IMR-90 (cell line): ENCODE data around the gene PCDHGA7. TPM values are rescaled to one million over a fixed set of nuclear protein-coding genes. Genes with fewer than 3 reads are reported as not detected.

Experiments
- ATAC-seq: fragments of 200-7000 bp; cut with Tn5 transposase; 2 replicates; pipeline ENCODE4 v1.9.1; 2020; ENCODE audit warnings: low read depth, mild to moderate bottlenecking, moderate library complexity
- BruUV-seq: library from RNA; stranded (reverse); fragments of 400-500 nt; replicated peaks from 2 replicates; lab custom pipeline; 2021; lab: Mats Ljungman, UMichigan
- CTCF ChIA-PET: fragments of 300-600 bp; formaldehyde crosslinking; extraction: SDS; loops from one replicate; lab custom pipeline; 2021; ENCODE audit warnings: antibody characterized with exemption; lab: Yijun Ruan, JAX
- POLR2A ChIA-PET: fragments of 300-600 bp; sonication (Branson Sonifier 250); formaldehyde crosslinking; loops from one replicate; lab custom pipeline; 2022; ENCODE audit warnings: antibody characterized with exemption; ENCODE audit not compliant: unreplicated experiment; lab: Charles Lee
- DNase-seq: peaks from one replicate; pipeline ENCODE4 v3.0.0; 2013
- H2AFZ ChIP-seq: replicated peaks from 2 replicates; pipeline ENCODE3; 2013; ENCODE audit warnings: low read length, mild to moderate bottlenecking; ENCODE audit not compliant: poor library complexity
- H2AK5ac ChIP-seq: 2 replicates; pipeline ENCODE4 v1.6.1; 2013; ENCODE audit warnings: low read depth, low read length, inconsistent platforms
- H2AK9ac ChIP-seq: replicated peaks from 2 replicates; pipeline ENCODE3; 2013; ENCODE audit warnings: mild to moderate bottlenecking, low read depth, low read length, moderate library complexity; ENCODE audit not compliant: poor library complexity
- H2BK120ac ChIP-seq: 2 replicates; pipeline ENCODE4 v1.6.1; 2013; ENCODE audit warnings: low read depth, low read length, inconsistent platforms
- H2BK15ac ChIP-seq: 3 replicates; pipeline ENCODE4 v1.6.1; 2013; ENCODE audit warnings: low read depth, low read length, inconsistent platforms
- H2BK20ac ChIP-seq: 2 replicates; pipeline ENCODE4 v1.6.1; 2013; ENCODE audit warnings: low read depth, mild to moderate bottlenecking, inconsistent platforms, low read length, moderate library complexity
- H2BK5ac ChIP-seq: 2 replicates; pipeline ENCODE4 v1.6.1; 2013; ENCODE audit warnings: mild to moderate bottlenecking, low read depth, low read length, inconsistent platforms; ENCODE audit not compliant: poor library complexity, severe bottlenecking
- H3K14ac ChIP-seq: replicated peaks from 2 replicates; pipeline ENCODE4 v1.6.1; 2013; ENCODE audit warnings: low read depth, low read length, inconsistent platforms
- H3K18ac ChIP-seq: 2 replicates; pipeline ENCODE4 v1.6.1; 2013; ENCODE audit warnings: low read depth, low read length, control low read depth
- H3K23ac ChIP-seq: 2 replicates; pipeline ENCODE4 v1.6.1; 2013; ENCODE audit warnings: low read depth, low read length, inconsistent platforms
- H3K27ac ChIP-seq: 2 replicates; pipeline ENCODE4 v1.5.1; 2013; ENCODE audit warnings: mild to moderate bottlenecking, control low read depth, low read length; ENCODE audit not compliant: insufficient read depth
- H3K27me3 ChIP-seq: 2 replicates; pipeline ENCODE4 v1.6.1; 2013; ENCODE audit warnings: low read length; ENCODE audit not compliant: control insufficient read depth, insufficient read depth
- H3K36me3 ChIP-seq: 2 replicates; pipeline ENCODE4 v1.6.1; 2013; ENCODE audit warnings: low read length, mixed read lengths; ENCODE audit not compliant: control insufficient read depth, insufficient read depth
- H3K4ac ChIP-seq: 2 replicates; pipeline ENCODE4 v1.6.1; 2013; ENCODE audit warnings: low read depth, low read length, inconsistent platforms
- H3K4me1 ChIP-seq: 2 replicates; pipeline ENCODE4 v1.6.1; 2013; ENCODE audit warnings: low read length, mixed read lengths; ENCODE audit not compliant: control insufficient read depth, insufficient read depth
- H3K4me2 ChIP-seq: 2 replicates; pipeline ENCODE4 v1.6.1; 2013; ENCODE audit warnings: low read depth, mild to moderate bottlenecking, control low read depth, low read length, moderate library complexity
- H3K4me3 ChIP-seq: 2 replicates; pipeline ENCODE4 v1.5.1; 2013; ENCODE audit warnings: low read depth, mild to moderate bottlenecking, control low read depth, low read length, moderate library complexity; ENCODE audit not compliant: insufficient read depth
- H3K56ac ChIP-seq: 2 replicates; pipeline ENCODE4 v1.6.1; 2013; ENCODE audit warnings: low read length, inconsistent platforms; ENCODE audit not compliant: insufficient read depth; ENCODE audit errors: extremely low read depth
- H3K79me1 ChIP-seq, 2 experiments: 2 replicates each; pipeline ENCODE4 v1.6.1; 2013; ENCODE audit warnings: low read length in 2 of 2, inconsistent platforms in 1 of 2, low read depth in 1 of 2
- H3K9ac ChIP-seq: 2 replicates; pipeline ENCODE4 v1.6.1; 2013; ENCODE audit warnings: low read depth, low read length, control low read depth
- H3K9me1 ChIP-seq: 2 replicates; pipeline ENCODE4 v1.6.1; 2013; ENCODE audit warnings: low read length, inconsistent platforms; ENCODE audit not compliant: insufficient read depth
- H3K9me3 ChIP-seq: 2 replicates; pipeline ENCODE4 v1.6.1; 2013; ENCODE audit warnings: low read length; ENCODE audit not compliant: control insufficient read depth, insufficient read depth
- H4K20me1 ChIP-seq: 2 replicates; pipeline ENCODE4 v1.6.1; 2013; ENCODE audit warnings: low read length, inconsistent platforms; ENCODE audit not compliant: insufficient read depth
- H4K5ac ChIP-seq: 2 replicates; pipeline ENCODE4 v1.6.1; 2013; ENCODE audit warnings: mild to moderate bottlenecking, low read depth, low read length, control low read depth
- H4K8ac ChIP-seq, 2 experiments: 2 replicates each; pipeline ENCODE4 v1.6.1; 2013; ENCODE audit warnings: low read depth in 2 of 2, low read length in 2 of 2, control low read depth in 1 of 2, inconsistent platforms in 1 of 2
- H4K91ac ChIP-seq: 2 replicates; pipeline ENCODE4 v1.6.1; 2013; ENCODE audit warnings: low read depth, low read length, inconsistent platforms; ENCODE audit not compliant: insufficient read depth
- CHD1 ChIP-seq: IDR thresholded peaks from 2 replicates; pipeline ENCODE4 v1.6.1; 2012; ENCODE audit warnings: low read depth, low read length, improper control_type of control experiment
- CTCF ChIP-seq: conservative IDR thresholded peaks from 2 replicates; pipeline ENCODE4 v1.5.1; 2012; ENCODE audit warnings: mild to moderate bottlenecking, low read depth, low read length, improper control_type of control experiment
- FOS ChIP-seq: fragments of 150-350 bp; IDR thresholded peaks from 2 replicates; pipeline ENCODE4 v1.6.1; 2016; ENCODE audit warnings: low read depth, low read length
- MAFK ChIP-seq: IDR thresholded peaks from 2 replicates; pipeline ENCODE4 v1.6.1; 2012; ENCODE audit warnings: low read depth, low read length, improper control_type of control experiment
- MXI1 ChIP-seq: IDR thresholded peaks from 2 replicates; pipeline ENCODE4 v1.6.1; 2012; ENCODE audit warnings: low read depth, mild to moderate bottlenecking, low read length, moderate library complexity, borderline replicate concordance
- RFX5 ChIP-seq: IDR thresholded peaks from 2 replicates; pipeline ENCODE4 v1.8.0; 2012; ENCODE audit warnings: low read depth, mild to moderate bottlenecking, low read length, moderate library complexity
- USF2 ChIP-seq: fragments of 150-350 bp; IDR thresholded peaks from 2 replicates; pipeline ENCODE4 v1.6.1; 2017; ENCODE audit warnings: mild to moderate bottlenecking, antibody characterized with exemption, low read length, low read depth
- WGBS, 2 experiments: methylation state at CpG; one replicate each; pipeline versions ENCODE4 v1.1.5 to v1.1.7; 2013; ENCODE audit warnings: missing lambda C conversion rate in 2 of 2; ENCODE audit not compliant: insufficient read length in 1 of 2; ENCODE audit errors: extremely low coverage in 2 of 2; 5-methylcytosine and 5-hydroxymethylcytosine counted together
- dilution Hi-C: fragments of 300-500 bp; cut with HindIII; formaldehyde crosslinking; loops from one replicate; pipeline ENCODE4 v1.14.3; 2018; ENCODE audit warnings: low sequenced_read_pairs; ENCODE audit not compliant: unreplicated experiment
- in situ Hi-C: fragments of 300-500 bp; cut with MboI; formaldehyde crosslinking; loops from 3 replicates; pipeline ENCODE4 v1.14.3; 2019; ENCODE audit warnings: low sequenced_read_pairs, inconsistent platforms, mixed read lengths
- intact Hi-C: fragments of 100-400 bp; cut with micrococcal nuclease; formaldehyde crosslinking; loops from 2 replicates; pipeline ENCODE4 v1.10.0; 2022
- polyA plus RNA-seq, 3 experiments: library from polyadenylated mRNA; depleted of rRNA; stranded (reverse); fragments of >200 nt; gene quantifications; 2 replicates each; pipeline ENCODE4 v1.2.3, GENCODE V29; 2012; ENCODE audit warnings: low replicate concordance in 1 of 3
- total RNA-seq: library from RNA; depleted of rRNA; stranded (reverse); fragments of >200 nt; gene quantifications from 2 replicates; pipeline ENCODE4 v1.2.3, GENCODE V29; 2012

PCDHGA7 gene
- total and polyA plus RNA-seq, 2 of the 4 experiments (the other 2 are of a cell fraction): 3.2 to 3.4 TPM

- ChIA-PET POLR2A (no interaction called here), CTCF (no interaction called here)
- H2BK20ac ChIP-seq: no peak overlapping the region
- no peak overlapping the region for H3K23ac ChIP-seq
- no peaks in the 10 kb centered on the region for H3K27me3 ChIP-seq
- no peak overlapping the region for H3K14ac ChIP-seq
- no peak overlapping the region for H3K4me2 ChIP-seq
- H3K9me1 ChIP-seq: no peaks in the 10 kb centered on the region
- WGBS, 2 experiments: 47% methylated on average over 13 of the region's 21 CpGs; no CpG with 5 or more reads in 1 of the 2 experiments
- ATAC-seq (no peak), DNase-seq (no peak)
- H2BK15ac ChIP-seq: no peak overlapping the region
- no peak overlapping the region for H3K56ac ChIP-seq
- peaks cover 48% of the 10 kb centered on the region for H3K9me3 ChIP-seq
- H2AK5ac ChIP-seq: no peak overlapping the region
- no peak overlapping the region for H2AFZ ChIP-seq
- dilution Hi-C loops (no loop called here), intact Hi-C loops (no loop called here), in situ Hi-C loops (no loop called here)
- H2BK5ac ChIP-seq: no peak overlapping the region
- no peak overlapping the region for H3K4me3 ChIP-seq
- no peaks in the 10 kb centered on the region for H4K20me1 ChIP-seq
- H3K79me1 ChIP-seq: peaks cover 5 to 7% of the 10 kb centered on the region in 2 experiments; a peak in 3 of 4 replicates
- peaks cover 1% of the 10 kb centered on the region; the same call in 1 of the 2 replicates for H3K4me1 ChIP-seq
- H3K18ac ChIP-seq: no peak overlapping the region
- no peak overlapping the region for H4K91ac ChIP-seq
- H2AK9ac ChIP-seq: no peak overlapping the region
- peaks cover 24% of the 10 kb centered on the region for H3K36me3 ChIP-seq
- no peak overlapping the region for H2BK120ac ChIP-seq
- H3K4ac ChIP-seq: no peak overlapping the region
- no TSS peak for BruUV-seq
- no peak for TF ChIP-seq CHD1
- TF ChIP-seq MAFK: no peak
- no peak for TF ChIP-seq MXI1
- TF ChIP-seq RFX5: no peak
- TF ChIP-seq CTCF: no peak
- no peak for TF ChIP-seq USF2
- no peak for TF ChIP-seq FOS
- H4K5ac ChIP-seq: no peak overlapping the region
- no peak overlapping the region for H3K27ac ChIP-seq
- H4K8ac ChIP-seq: no peak overlapping the region
- no peak overlapping the region for H3K9ac ChIP-seq
Observed at GRCh38 chr5:141393267-141393666, 10.7 kb downstream of the PCDHGA7 start.
